Left lung (tissue), 10 donors: ENCODE data around the gene KCNB1. TPM values are rescaled to one million over a fixed set of nuclear protein-coding genes. Genes with fewer than 3 reads are reported as not detected.

Experiments used
- ATAC-seq: fragments of 200-7000 bp; cut with Tn5 transposase; one replicate; pipeline ENCODE4 v1.9.1; 2020; ENCODE audit warnings: moderate library complexity
- DNase-seq, 4 donors: peaks; one replicate each; pipeline ENCODE4 v3.0.0-alpha.2; 2013 to 2020
- H3K27ac ChIP-seq, 2 donors: fragments of 200-600 bp; sonication (generic) in 1 of 2; one replicate each; pipeline versions ENCODE4 v1.5.0 to v1.8.0; 2020 to 2021
- H3K27me3 ChIP-seq, 2 donors: fragments of 200-600 bp; sonication (generic) in 1 of 2; one replicate each; pipeline versions ENCODE4 v1.5.0 to v1.8.0; 2020 to 2021
- H3K36me3 ChIP-seq, 2 donors: fragments of 200-600 bp; sonication (generic) in 1 of 2; one replicate each; pipeline versions ENCODE4 v1.5.0 to v1.8.0; 2020 to 2021
- H3K4me1 ChIP-seq, 2 donors: fragments of 200-600 bp; one replicate each; pipeline ENCODE4 v1.8.0; 2021
- H3K4me3 ChIP-seq, 2 donors: fragments of 200-600 bp; sonication (generic) in 1 of 2; one replicate each; pipeline versions ENCODE4 v1.5.0 to v1.8.0; 2020 to 2021; ENCODE audit warnings: mild to moderate bottlenecking in 1 of 2
- H3K9me3 ChIP-seq, 2 donors: fragments of 200-600 bp; sonication (generic) in 1 of 2; one replicate each; pipeline versions ENCODE4 v1.5.0 to v1.8.0; 2020 to 2021
- CTCF ChIP-seq, 2 donors: fragments of 200-600 bp; sonication (generic) in 1 of 2; IDR thresholded peaks; one replicate each; pipeline versions ENCODE4 v1.5.0 to v1.8.0; 2021; ENCODE audit warnings: antibody characterized with exemption in 2 of 2
- intact Hi-C, 2 donors: fragments of 100-400 bp; cut with DNase I; formaldehyde crosslinking; loops; one replicate each; pipeline versions ENCODE4 v1.11.2 to v1.14.2; 2022
- polyA plus RNA-seq, 6 donors: library from polyadenylated mRNA; unstranded; fragments of 120-200 nt; gene quantifications; one replicate each; pipeline ENCODE4 v1.2.1, GENCODE V29; 2013; ENCODE audit not compliant: insufficient read length in 6 of 6
- total RNA-seq, 2 donors: library from RNA; stranded (reverse); fragmentation: NEBNext Ultra II Directional; extraction: Animal tissue kit (Norgen Biotek cat#: 25700); gene quantifications; one replicate each; pipeline ENCODE4 v1.2.1, GENCODE V29; 2021
- donor health status: DM: no; HTN: yes; CAD: no.
- donor health status: DM: no; HTN: no; CAD: no.

Gene KCNB1
- total and polyA plus RNA-seq, 8 donors: 0.26 to 1.2 (median 0.44) TPM

- Histone ChIP-seq H3K4me1 (no peaks in the 10 kb centered on the region), H3K36me3 (no peaks in the 10 kb centered on the region), H3K27me3 (peaks cover 0 to 5% of the 10 kb centered on the region in 2 donors), H3K4me3 (no peak overlapping the region), H3K9me3 (no peaks in the 10 kb centered on the region), H3K27ac (no peak overlapping the region)
- no peak for DNase-seq
- intact Hi-C loops: no loop called here
- no peak for ATAC-seq
- no peak for TF ChIP-seq CTCF (IDR thresholded peaks at IDR 0.05)
Observed at GRCh38 chr20:49396230-49396629, 86.2 kb downstream of the KCNB1 start.

- intact Hi-C loops: no loop called here
- no peak for ATAC-seq
- H3K9me3 ChIP-seq: no peaks in the 10 kb centered on the region
Observed at GRCh38 chr20:49395659-49396058, 86.8 kb downstream of the KCNB1 start.

GRCh38 chr20:49395183-49395582, 87.3 kb downstream of the KCNB1 start:
- no peak overlapping the region for H3K27ac ChIP-seq
- H3K9me3 ChIP-seq: no peaks in the 10 kb centered on the region
- ATAC-seq (no peak), DNase-seq (no peak)
- intact Hi-C loops: no loop called here
- H3K4me3 ChIP-seq: no peak overlapping the region
- no peaks in the 10 kb centered on the region for H3K4me1 ChIP-seq
- TF ChIP-seq CTCF (IDR thresholded peaks at IDR 0.05): no peak
- no peaks in the 10 kb centered on the region for H3K36me3 ChIP-seq
- peaks cover 0 to 5% of the 10 kb centered on the region in 2 donors for H3K27me3 ChIP-seq

More at GRCh38 chr20:49395659-49396058, 86.8 kb downstream of the KCNB1 start:
- peaks cover 0 to 5% of the 10 kb centered on the region in 2 donors for H3K27me3 ChIP-seq
- no peak for TF ChIP-seq CTCF (IDR thresholded peaks at IDR 0.05)
- no peak overlapping the region for H3K27ac ChIP-seq
- DNase-seq: no peak
- no peak overlapping the region for H3K4me3 ChIP-seq
- no peaks in the 10 kb centered on the region for H3K4me1 ChIP-seq
- H3K36me3 ChIP-seq: no peaks in the 10 kb centered on the region

DNA sequence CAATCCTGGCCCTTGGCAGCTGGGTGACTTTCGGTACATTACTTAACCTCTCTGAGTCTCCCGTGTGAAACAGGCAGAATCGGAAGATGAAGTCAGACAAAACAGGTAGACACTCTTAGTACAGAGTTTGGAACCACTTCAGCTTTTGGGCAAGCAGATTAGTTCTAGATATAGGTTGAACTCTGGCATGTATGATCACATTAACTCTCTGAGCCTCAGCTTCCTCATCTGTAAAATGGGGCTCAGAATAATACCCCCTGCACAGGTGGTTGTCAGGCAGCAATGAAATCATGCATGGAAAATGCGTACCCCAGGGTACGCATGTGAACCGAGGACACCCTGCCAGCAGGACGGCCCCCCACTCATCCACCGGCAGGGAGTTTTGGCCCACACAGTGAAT, 87.7 kb downstream of the KCNB1 start:
- ATAC-seq: no peak
- intact Hi-C loops: no loop called here
- H3K4me1 ChIP-seq: no peaks in the 10 kb centered on the region
- no peak for TF ChIP-seq CTCF (IDR thresholded peaks at IDR 0.05)
- H3K9me3 ChIP-seq: no peaks in the 10 kb centered on the region
- DNase-seq: no peak
- no peak overlapping the region for H3K27ac ChIP-seq
- no peak overlapping the region for H3K4me3 ChIP-seq
- peaks cover 0 to 5% of the 10 kb centered on the region in 2 donors for H3K27me3 ChIP-seq
- no peaks in the 10 kb centered on the region for H3K36me3 ChIP-seq

GRCh38 chr20:49394264-49394663, 88.2 kb downstream of the KCNB1 start:
- ATAC-seq: no peak
- H3K27ac ChIP-seq: no peak overlapping the region
- intact Hi-C loops: no loop called here

More at GRCh38 chr20:49394264-49394663, 88.2 kb downstream of the KCNB1 start:
- Histone ChIP-seq H3K4me1 (no peaks in the 10 kb centered on the region), H3K36me3 (no peaks in the 10 kb centered on the region), H3K9me3 (no peaks in the 10 kb centered on the region), H3K4me3 (no peak overlapping the region), H3K27me3 (peaks cover 0 to 5% of the 10 kb centered on the region in 2 donors)
- no peak for TF ChIP-seq CTCF (IDR thresholded peaks at IDR 0.05)
- DNase-seq: no peak
